ENCODE results near the gene TFDP1.

The TFDP1 gene

DNA sequence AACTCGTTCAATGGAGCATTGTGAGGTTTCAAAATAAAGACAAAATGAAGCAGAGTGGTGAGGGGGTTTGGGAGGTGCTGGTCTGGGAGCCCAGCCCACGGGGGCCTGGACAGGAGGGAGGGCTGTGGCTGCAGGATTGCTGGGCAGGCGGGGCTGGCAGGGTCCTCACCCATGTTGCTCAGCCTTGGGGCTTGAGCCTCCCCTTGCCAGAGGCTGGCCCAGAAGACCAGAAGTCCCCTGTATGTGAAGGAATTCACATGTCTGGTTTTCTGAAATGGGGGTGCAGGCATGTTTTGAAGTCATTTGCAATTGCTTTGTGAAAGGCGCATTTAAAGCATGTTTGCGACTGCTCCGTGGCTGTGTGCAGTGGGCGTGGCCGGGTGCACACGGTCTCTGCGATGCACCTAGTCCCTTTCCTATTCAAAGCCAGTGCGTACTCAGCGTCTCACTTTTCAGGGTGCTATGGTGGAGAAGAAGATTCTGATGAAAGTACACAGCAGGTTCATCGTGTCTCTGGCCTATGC, 84.7 kb downstream of the TFDP1 start:
- no peak overlapping the region for H2BK120ac ChIP-seq (ENCODE audit: low read depth, low read length)
- H3K4me2 ChIP-seq (ENCODE audit: insufficient read depth, low read length, poor library complexity, severe bottlenecking): no peak overlapping the region
- peak overlapping the region; percentile 3 for H2BK15ac ChIP-seq (ENCODE audit: low read length)
- H3K79me1 ChIP-seq (ENCODE audit: low read depth, low read length): peaks cover 17% of the 10 kb centered on the region
- no peak overlapping the region for H3K4ac ChIP-seq (ENCODE audit: low read length)
- DNase-seq (ENCODE audit: low spot score): no peak
- H3K23ac ChIP-seq (ENCODE audit: low read depth, low read length, poor library complexity): no peak overlapping the region
- no peak overlapping the region for H4K8ac ChIP-seq (ENCODE audit: low read depth, low read length)
- no peak overlapping the region for H3K14ac ChIP-seq (ENCODE audit: low read length)
- no peak overlapping the region for H3K4me3 ChIP-seq (ENCODE audit: low read length in 2 of 2)
- H2AK5ac ChIP-seq (ENCODE audit: low read depth, low read length): peak overlapping the region; percentile 96
- H3K9me3 ChIP-seq (replicated peaks in 1 of 2; ENCODE audit: control insufficient read depth in 2 of 2, insufficient read depth in 1 of 2, low read depth in 1 of 2, low read length in 2 of 2): peaks cover 0 to 8% of the 10 kb centered on the region in 2 donors
- peaks cover 0 to 4% (median 2%) of the 10 kb centered on the region in 3 experiments for H3K27me3 ChIP-seq (ENCODE audit: control insufficient read depth in 3 of 3, insufficient read depth in 3 of 3, low read depth in 1 of 3, low read length in 3 of 3)
- H2BK5ac ChIP-seq (ENCODE audit: low read length): peak overlapping the region; percentile 46
- no peak overlapping the region for H3K9ac ChIP-seq (ENCODE audit: low read depth, low read length, poor library complexity)
- H3K18ac ChIP-seq (ENCODE audit: low read length): no peak overlapping the region
- WGBS, 2 donors (ENCODE audit: extremely low coverage in 2 of 2, insufficient read length in 2 of 2, insufficient replicate concordance in 1 of 2): no CpG with 5 or more reads among the region's 13 CpGs
- no peaks in the 10 kb centered on the region for H3K36me3 ChIP-seq (replicated peaks in 1 of 2; ENCODE audit: control insufficient read depth in 2 of 2, insufficient read depth in 2 of 2, low read length in 2 of 2)
- H3K4me1 ChIP-seq (ENCODE audit: control insufficient read depth in 2 of 2, insufficient read depth in 1 of 2, low read depth in 1 of 2, low read length in 2 of 2): peaks cover 1 to 4% of the 10 kb centered on the region in 2 donors
- H2BK12ac ChIP-seq (ENCODE audit: low read length): no peak overlapping the region
- H4K91ac ChIP-seq (ENCODE audit: low read depth, low read length, poor library complexity): no peak overlapping the region
- H3K27ac ChIP-seq (replicated peaks; ENCODE audit: low read length): no peak overlapping the region
- H2AFZ ChIP-seq (ENCODE audit: low read length): peak overlapping the region; percentile 29

DNA sequence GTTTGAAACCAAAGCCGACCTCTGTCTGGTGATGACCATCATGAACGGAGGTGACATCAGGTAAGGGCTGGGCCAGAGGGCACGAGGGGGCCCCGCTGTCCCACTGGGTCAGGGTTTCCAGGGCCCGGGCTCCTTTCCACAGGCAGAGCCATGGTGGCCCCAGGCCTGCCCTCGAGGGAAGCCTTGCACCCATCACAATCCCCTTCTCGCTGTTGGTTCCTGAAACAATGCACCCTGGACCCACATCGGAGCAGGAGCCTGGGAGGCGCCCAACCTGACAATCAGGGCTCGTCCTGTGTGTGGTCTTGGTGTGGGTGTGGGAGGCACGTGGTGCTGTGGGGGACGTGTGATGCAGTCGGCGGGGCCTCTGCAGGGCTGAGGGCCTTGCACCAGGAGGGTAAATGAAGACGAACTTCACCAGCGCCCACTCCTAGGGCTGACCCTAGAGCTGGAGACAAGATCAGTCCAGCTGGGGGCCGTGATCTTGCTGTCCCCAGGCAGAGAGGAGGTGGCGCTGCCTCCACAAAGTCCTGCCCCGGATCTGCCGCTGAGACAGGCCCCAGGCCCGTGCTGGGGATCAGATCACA, 85.3 kb downstream of the TFDP1 start:
- Histone ChIP-seq H3K4me3 (ENCODE audit: low read length in 2 of 2) (peak overlapping the region in 1 of 2 donors; percentile 55), H3K36me3 (replicated peaks in 1 of 2; ENCODE audit: control insufficient read depth in 2 of 2, insufficient read depth in 2 of 2, low read length in 2 of 2) (no peaks in the 10 kb centered on the region), H2BK120ac (ENCODE audit: low read depth, low read length) (no peak overlapping the region), H4K8ac (ENCODE audit: low read depth, low read length) (no peak overlapping the region), H3K27ac (replicated peaks; ENCODE audit: low read length) (no peak overlapping the region), H2BK15ac (ENCODE audit: low read length) (no peak overlapping the region), H2BK12ac (ENCODE audit: low read length) (no peak overlapping the region), H3K9me3 (replicated peaks in 1 of 2; ENCODE audit: control insufficient read depth in 2 of 2, insufficient read depth in 1 of 2, low read depth in 1 of 2, low read length in 2 of 2) (peaks cover 0 to 8% of the 10 kb centered on the region in 2 donors), H3K27me3 (ENCODE audit: control insufficient read depth in 3 of 3, insufficient read depth in 3 of 3, low read depth in 1 of 3, low read length in 3 of 3) (peaks cover 0 to 4% (median 2%) of the 10 kb centered on the region in 3 experiments), H3K23ac (ENCODE audit: low read depth, low read length, poor library complexity) (peak overlapping the region; percentile 75), H3K4me1 (ENCODE audit: control insufficient read depth in 2 of 2, insufficient read depth in 1 of 2, low read depth in 1 of 2, low read length in 2 of 2) (peaks cover 1 to 4% of the 10 kb centered on the region in 2 donors), H3K4ac (ENCODE audit: low read length) (no peak overlapping the region), H3K4me2 (ENCODE audit: insufficient read depth, low read length, poor library complexity, severe bottlenecking) (no peak overlapping the region), H3K79me1 (ENCODE audit: low read depth, low read length) (peaks cover 17% of the 10 kb centered on the region), H2BK5ac (ENCODE audit: low read length) (peak overlapping the region; percentile 46), H3K14ac (ENCODE audit: low read length) (peak overlapping the region; percentile 94), H2AK5ac (ENCODE audit: low read depth, low read length) (peak overlapping the region; percentile 96), H3K18ac (ENCODE audit: low read length) (peak overlapping the region; percentile 44), H4K91ac (ENCODE audit: low read depth, low read length, poor library complexity) (no peak overlapping the region), H2AFZ (ENCODE audit: low read length) (peak overlapping the region; percentile 17), H3K9ac (ENCODE audit: low read depth, low read length, poor library complexity) (no peak overlapping the region)
- DNase-seq (ENCODE audit: low spot score): no peak
- no CpG with 5 or more reads among the region's 21 CpGs for WGBS, 2 donors (ENCODE audit: extremely low coverage in 2 of 2, insufficient read length in 2 of 2, insufficient replicate concordance in 1 of 2)

DNA sequence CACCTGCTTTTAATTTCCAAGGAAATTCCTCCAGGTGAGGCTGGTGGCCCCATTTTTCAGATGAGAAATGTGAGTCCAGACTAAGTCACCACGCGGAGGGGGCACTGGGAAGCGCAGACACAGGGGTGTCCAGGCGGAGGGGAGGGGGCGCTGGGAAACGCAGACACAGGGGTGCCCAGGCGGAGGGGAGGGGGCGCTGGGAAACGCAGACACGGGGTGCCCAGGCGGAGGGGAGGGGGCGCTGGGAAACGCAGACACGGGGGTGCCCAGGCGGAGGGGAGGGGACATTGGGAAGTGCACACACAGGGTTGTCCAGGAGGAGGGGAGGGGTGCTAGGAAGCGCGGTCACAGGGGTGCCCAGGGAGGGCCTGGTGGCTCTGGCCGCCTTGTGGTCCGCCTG, 86.0 kb downstream of the TFDP1 start:
- Histone ChIP-seq H3K4me1 (ENCODE audit: control insufficient read depth in 2 of 2, insufficient read depth in 1 of 2, low read depth in 1 of 2, low read length in 2 of 2) (peaks cover 1 to 4% of the 10 kb centered on the region in 2 donors), H3K18ac (ENCODE audit: low read length) (no peak overlapping the region), H3K9me3 (replicated peaks in 1 of 2; ENCODE audit: control insufficient read depth in 2 of 2, insufficient read depth in 1 of 2, low read depth in 1 of 2, low read length in 2 of 2) (peaks cover 0 to 7% of the 10 kb centered on the region in 2 donors), H2AK5ac (ENCODE audit: low read depth, low read length) (no peak overlapping the region), H2BK5ac (ENCODE audit: low read length) (no peak overlapping the region), H3K4me3 (ENCODE audit: low read length in 2 of 2) (no peak overlapping the region), H3K79me1 (ENCODE audit: low read depth, low read length) (peaks cover 14% of the 10 kb centered on the region), H2AFZ (ENCODE audit: low read length) (no peak overlapping the region), H3K27ac (replicated peaks; ENCODE audit: low read length) (no peak overlapping the region), H3K14ac (ENCODE audit: low read length) (no peak overlapping the region), H2BK15ac (ENCODE audit: low read length) (no peak overlapping the region), H3K4me2 (ENCODE audit: insufficient read depth, low read length, poor library complexity, severe bottlenecking) (peak overlapping the region; percentile 2), H4K91ac (ENCODE audit: low read depth, low read length, poor library complexity) (no peak overlapping the region), H4K8ac (ENCODE audit: low read depth, low read length) (no peak overlapping the region), H3K9ac (ENCODE audit: low read depth, low read length, poor library complexity) (no peak overlapping the region), H3K23ac (ENCODE audit: low read depth, low read length, poor library complexity) (no peak overlapping the region), H3K36me3 (replicated peaks in 1 of 2; ENCODE audit: control insufficient read depth in 2 of 2, insufficient read depth in 2 of 2, low read length in 2 of 2) (no peaks in the 10 kb centered on the region), H3K4ac (ENCODE audit: low read length) (no peak overlapping the region), H2BK12ac (ENCODE audit: low read length) (no peak overlapping the region), H2BK120ac (ENCODE audit: low read depth, low read length) (no peak overlapping the region), H3K27me3 (ENCODE audit: control insufficient read depth in 3 of 3, insufficient read depth in 3 of 3, low read depth in 1 of 3, low read length in 3 of 3) (peaks cover 0 to 2% (median under 1%) of the 10 kb centered on the region in 3 experiments)
- WGBS, 2 donors (ENCODE audit: extremely low coverage in 2 of 2, insufficient read length in 2 of 2, insufficient replicate concordance in 1 of 2): no CpG with 5 or more reads among the region's 19 CpGs
- no peak for DNase-seq (ENCODE audit: low spot score)

DNA sequence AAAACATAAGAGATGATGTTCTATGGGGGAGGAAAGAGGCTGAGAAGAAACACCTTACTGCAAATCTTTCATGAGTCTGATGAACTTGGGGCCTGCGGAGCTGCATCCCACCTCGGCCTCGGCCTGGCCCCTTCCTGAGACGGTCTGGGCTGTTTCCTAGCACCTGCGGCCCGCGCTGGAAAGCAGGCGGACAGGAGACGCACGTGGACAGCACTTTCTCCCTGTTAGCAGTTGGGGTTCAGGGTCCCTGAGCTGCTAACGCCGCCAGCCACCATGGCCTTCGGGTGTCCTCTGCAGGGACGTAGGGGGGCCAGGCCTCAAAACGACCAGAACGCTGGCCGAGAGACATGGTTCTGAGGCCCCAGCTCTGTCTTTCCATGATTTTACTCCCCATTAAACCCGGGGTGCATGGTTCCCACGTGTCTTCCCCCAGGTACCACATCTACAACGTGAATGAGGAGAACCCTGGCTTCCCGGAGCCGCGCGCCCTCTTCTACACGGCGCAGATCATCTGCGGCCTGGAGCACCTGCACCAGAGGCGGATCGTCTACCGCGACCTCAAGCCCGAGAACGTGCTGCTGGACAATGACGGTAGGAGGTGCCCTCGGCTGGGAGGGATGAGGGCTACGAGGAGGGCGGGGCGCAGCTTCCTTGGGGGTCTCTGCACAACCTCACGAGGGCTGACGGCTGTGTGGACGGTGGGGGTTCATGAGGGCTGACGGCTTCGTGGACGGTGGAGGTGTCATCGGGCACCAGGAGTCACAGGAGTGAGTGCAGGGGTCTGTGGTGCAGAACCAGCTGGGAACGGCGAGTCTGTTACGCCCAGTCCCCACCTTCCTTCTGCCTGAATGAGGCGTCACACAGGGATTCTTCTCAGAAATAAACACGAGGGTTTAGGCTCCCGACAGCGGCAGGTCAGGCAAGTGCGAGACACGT, 86.8 kb downstream of the TFDP1 start:
- no CpG with 5 or more reads among the region's 54 CpGs for WGBS, 2 donors (ENCODE audit: extremely low coverage in 2 of 2, insufficient read length in 2 of 2, insufficient replicate concordance in 1 of 2)
- peak overlapping the region; percentile 71 for H3K18ac ChIP-seq (ENCODE audit: low read length)
- H3K4me1 ChIP-seq (ENCODE audit: control insufficient read depth in 2 of 2, insufficient read depth in 1 of 2, low read depth in 1 of 2, low read length in 2 of 2): peaks cover 1 to 4% of the 10 kb centered on the region in 2 donors
- H3K9me3 ChIP-seq (replicated peaks in 1 of 2; ENCODE audit: control insufficient read depth in 2 of 2, insufficient read depth in 1 of 2, low read depth in 1 of 2, low read length in 2 of 2): peaks cover 0 to 4% of the 10 kb centered on the region in 2 donors
- H3K27ac ChIP-seq (replicated peaks; ENCODE audit: low read length): no peak overlapping the region
- H3K4me2 ChIP-seq (ENCODE audit: insufficient read depth, low read length, poor library complexity, severe bottlenecking): no peak overlapping the region
- no peaks in the 10 kb centered on the region for H3K36me3 ChIP-seq (replicated peaks in 1 of 2; ENCODE audit: control insufficient read depth in 2 of 2, insufficient read depth in 2 of 2, low read length in 2 of 2)
- H4K91ac ChIP-seq (ENCODE audit: low read depth, low read length, poor library complexity): no peak overlapping the region
- no peak overlapping the region for H4K8ac ChIP-seq (ENCODE audit: low read depth, low read length)
- H3K4ac ChIP-seq (ENCODE audit: low read length): no peak overlapping the region
- peak overlapping the region; percentile 84 for H3K14ac ChIP-seq (ENCODE audit: low read length)
- peaks cover 0 to 2% (median 0%) of the 10 kb centered on the region in 3 experiments for H3K27me3 ChIP-seq (ENCODE audit: control insufficient read depth in 3 of 3, insufficient read depth in 3 of 3, low read depth in 1 of 3, low read length in 3 of 3)
- H2BK15ac ChIP-seq (ENCODE audit: low read length): peak overlapping the region; percentile 11
- H3K79me1 ChIP-seq (ENCODE audit: low read depth, low read length): peaks cover 10% of the 10 kb centered on the region
- peak overlapping the region; percentile 53 for H2AK5ac ChIP-seq (ENCODE audit: low read depth, low read length)
- H2BK120ac ChIP-seq (ENCODE audit: low read depth, low read length): no peak overlapping the region
- peak overlapping the region; percentile 24 for H2BK12ac ChIP-seq (ENCODE audit: low read length)
- H2BK5ac ChIP-seq (ENCODE audit: low read length): peak overlapping the region; percentile 29
- DNase-seq (ENCODE audit: low spot score): no peak
- no peak overlapping the region for H3K4me3 ChIP-seq (ENCODE audit: low read length in 2 of 2)
- peak overlapping the region; percentile 53 for H3K9ac ChIP-seq (ENCODE audit: low read depth, low read length, poor library complexity)
- no peak overlapping the region for H2AFZ ChIP-seq (ENCODE audit: low read length)
- H3K23ac ChIP-seq (ENCODE audit: low read depth, low read length, poor library complexity): peak overlapping the region; percentile 80

Measured in neuronal stem cell (in vitro differentiated cells).